A549 treated with dexamethasone at 1 μM for 4 hours (cell line): ENCODE data around the gene MRPS7. TPM values are rescaled to one million over a fixed set of nuclear protein-coding genes. Genes with fewer than 3 reads are reported as not detected.

Experiments
- total RNA-seq: library from RNA; stranded (reverse); fragments of 200-300 nt; extraction: Qiagen RNA extraction; gene quantifications from 5 replicates; pipeline ENCODE4 v1.2.3, GENCODE V29; 2022

The MRPS7 gene
- total RNA-seq, result 144 to 167 TPM (median 154 TPM) in 5 replicates

DNA sequence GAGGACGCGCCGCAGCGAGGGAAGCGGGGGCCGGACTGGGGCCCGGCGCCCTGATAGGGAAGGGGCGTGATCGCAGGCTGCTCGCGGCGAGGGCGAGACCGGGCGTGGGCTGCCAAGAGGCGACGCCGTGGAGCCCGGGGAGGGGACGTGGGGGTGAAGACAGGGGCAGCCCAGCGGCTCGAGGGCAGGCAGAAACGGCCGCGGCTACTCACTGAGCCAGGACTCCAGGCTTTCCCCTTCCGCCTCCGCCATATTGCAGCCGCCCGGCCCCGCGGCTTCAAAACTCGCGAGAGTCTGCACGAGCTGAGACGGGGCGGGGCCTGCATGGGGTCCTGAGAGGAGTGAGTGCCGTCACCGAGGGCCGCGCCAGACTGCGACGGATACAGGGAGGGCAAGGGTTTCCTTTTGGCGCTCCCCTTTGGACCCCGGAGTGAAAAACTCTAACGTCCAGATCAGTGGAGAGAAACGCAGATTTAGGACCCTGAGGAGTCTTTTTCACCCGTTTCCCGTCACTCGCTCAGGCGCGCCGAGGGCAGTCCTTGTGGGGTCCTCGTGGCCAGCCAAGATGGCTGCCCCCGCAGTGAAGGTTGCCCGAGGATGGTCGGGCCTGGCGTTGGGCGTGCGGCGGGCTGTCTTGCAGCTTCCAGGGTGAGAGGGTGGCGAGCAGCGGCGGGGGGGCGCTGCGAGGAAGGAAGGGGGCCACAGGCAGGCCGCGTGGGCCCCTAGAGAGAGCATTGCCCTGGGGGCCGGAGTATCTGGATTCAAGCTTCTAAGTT, at the start of gene MRPS7, which contains the start of gene GGA3:
TSS of gene MRPS7 (plus strand) at position 544 of the 776 bp plus-strand sequence. CDS start at position 566, 22 bp downstream.
TSS of gene GGA3 (minus strand) at position 271 of the 776 bp plus-strand sequence. CDS start at position 252, 19 bp downstream.

GRCh38 chr17:75270966-75271232, 9.2 kb downstream of the MRPS7 start, which contains the start of gene MIF4GD:
Gene MIF4GD, minus strand, starts transcription at chr17:75271231. Its CDS starts 1,036 bp downstream, at chr17:75270195.

GRCh38 chr17:75289115-75289831, 27.6 kb downstream of the MRPS7 start, which contains the start of gene SLC25A19:
Gene SLC25A19, minus strand, starts transcription at chr17:75289433. Its CDS starts 2,669 bp downstream, at chr17:75286764.

Other genes with a start within 250 kb of the MRPS7 start
- 75.2 to 81.8 TPM (median 75.7 TPM) in 5 replicates for gene MRPL58, start 249.2 kb upstream of the MRPS7 start, total RNA-seq
- 441 to 627 TPM (median 467 TPM) in 5 replicates for gene ATP5PD, start 214.9 kb upstream of the MRPS7 start, total RNA-seq
- 28.7 to 33.4 TPM (median 32.0 TPM) in 5 replicates for gene KCTD2, start 214.7 kb upstream of the MRPS7 start, total RNA-seq
- 18.7 to 33.7 TPM (median 28.8 TPM) in 5 replicates for gene SLC16A5, start 173.9 kb upstream of the MRPS7 start, total RNA-seq
- 15.6 to 21.9 TPM (median 16.6 TPM) in 5 replicates for gene ARMC7, start 151.9 kb upstream of the MRPS7 start, total RNA-seq
- 87.1 to 129 TPM (median 120 TPM) in 5 replicates for gene NT5C, start 130.1 kb upstream of the MRPS7 start, total RNA-seq
- 672 to 869 TPM (median 737 TPM) in 5 replicates for gene JPT1, start 107.4 kb upstream of the MRPS7 start, total RNA-seq
- 381 to 425 TPM (median 407 TPM) in 5 replicates for gene SUMO2, start 78.9 kb upstream of the MRPS7 start, total RNA-seq
- 81.9 to 92.7 TPM (median 88.3 TPM) in 5 replicates for gene NUP85, start 56.2 kb upstream of the MRPS7 start, total RNA-seq
- gene GGA3, start 273 bp upstream of the MRPS7 start, total RNA-seq, result 17.2 to 30.2 TPM (median 25.7 TPM) in 5 replicates
- gene MIF4GD, start 9.4 kb downstream of the MRPS7 start, total RNA-seq, result 32.6 to 35.4 TPM (median 33.3 TPM) in 5 replicates
- gene SLC25A19, start 27.6 kb downstream of the MRPS7 start, total RNA-seq, result 13.9 to 16.2 TPM (median 15.3 TPM) in 5 replicates
- gene GRB2, start 143.8 kb downstream of the MRPS7 start, total RNA-seq, result 81.3 to 125 TPM (median 108 TPM) in 5 replicates
- gene TMEM94, start 194.8 kb downstream of the MRPS7 start, total RNA-seq, result 30.1 to 53.5 TPM (median 47.1 TPM) in 5 replicates